Ovary (tissue), 9 donors: ENCODE data around the gene NEIL3. TPM values are rescaled to one million over a fixed set of nuclear protein-coding genes. Genes with fewer than 3 reads are reported as not detected.

Experiments used
- DNase-seq, 5 donors: peaks; one replicate each; pipeline ENCODE4 v3.0.0-alpha.2; 2019 to 2020
- H3K27ac ChIP-seq, 2 donors: fragments of 200-600 bp; one replicate each; pipeline versions ENCODE4 v1.5.1 to v1.8.0; 2019 to 2022
- H3K27me3 ChIP-seq: fragments of 200-600 bp; one replicate; pipeline ENCODE4 v1.8.0; 2022
- H3K36me3 ChIP-seq: fragments of 200-600 bp; sonication (generic); one replicate; pipeline ENCODE4 v1.5.1; 2019
- H3K4me1 ChIP-seq: one replicate; pipeline ENCODE4 v1.8.1; 2013; ENCODE audit warnings: mild to moderate bottlenecking, moderate library complexity; ENCODE audit not compliant: insufficient read depth
- H3K4me3 ChIP-seq: fragments of 200-600 bp; sonication (generic); one replicate; pipeline ENCODE4 v1.5.1; 2017
- H3K9me3 ChIP-seq, 2 donors: fragments of 200-600 bp in 1 of 2; sonication (generic) in 1 of 2; one replicate each; pipeline versions ENCODE4 v1.5.1 to v1.8.1; 2013 to 2019; ENCODE audit warnings: mild to moderate bottlenecking in 1 of 2, moderate library complexity in 1 of 2
- EP300 ChIP-seq: sonication (generic); formaldehyde crosslinking; IDR thresholded peaks from one replicate; pipeline ENCODE4 v1.6.1; 2017; ENCODE audit warnings: antibody characterized with exemption
- POLR2A ChIP-seq: fragments of 450-650 bp; IDR thresholded peaks from one replicate; pipeline ENCODE4 v1.6.1; 2017; ENCODE audit warnings: antibody characterized with exemption, mild to moderate bottlenecking, moderate library complexity
- WGBS, 3 donors: extraction: QIAGEN DNeasy Blood & Tissue Kit in 1 of 3; methylation state at CpG; one replicate each; pipeline versions ENCODE4 v1.1.5 to v1.1.7; 2013 to 2017; 5-methylcytosine and 5-hydroxymethylcytosine counted together
- intact Hi-C, 4 donors: fragments of 100-400 bp; cut with DNase I; formaldehyde crosslinking; loops; one replicate each; pipeline versions ENCODE4 v1.11.0 to v1.15.1; 2022 to 2023
- polyA plus RNA-seq, 2 donors: library from polyadenylated mRNA; stranded (reverse); fragments of 200-250 nt in 1 of 2; fragments of 350-450 nt in 1 of 2; fragmentation: Illumina TruSeq in 1 of 2; extraction: RNeasy Lipid Tissue Mini Kit (QIAGEN cat#74804) in 1 of 2; gene quantifications; one replicate each; pipeline ENCODE4 v1.2.3, GENCODE V29; 2013 to 2014
- total RNA-seq, 7 donors: library from RNA; depleted of rRNA in 2 of 7; stranded (reverse); fragments of >200 nt in 2 of 7; fragmentation: NEBNext Ultra II Directional in 3 of 7; extraction: Animal tissue kit (Norgen Biotek cat#: 25700) in 3 of 7; gene quantifications; one replicate each; pipeline versions ENCODE4 v1.1.0 to v1.2.4, GENCODE V29; 2016 to 2023
- TF ChIP-seq, protein P1 (sequence below), 3 donors: fragments of 450-650 bp in 2 of 3; fragments of 200-600 bp in 1 of 3; IDR thresholded peaks; one replicate each; pipeline versions ENCODE4 v1.5.1 to v1.8.0; 2016 to 2022; ENCODE audit warnings: antibody characterized with exemption in 3 of 3, mild to moderate bottlenecking in 1 of 3
- donor health status: DM: no; HTN: no; CAD: no; lungs with moderate emphysema.
- donor health status: DM: no; HTN: no; CAD: no.
- donor health status: Bipolar disorder and iron deficiency.
- donor health status: DM: yes; HTN: yes; CAD: no.
- donor health status: DM: no; HTN: no; CAD: no.
- donor health status: DM: yes; HTN: yes; CAD: no.

NEIL3 gene
- total and polyA plus RNA-seq, 9 donors, result 0.10 to 0.52 (median 0.24) TPM; not detected in 3

DNA sequence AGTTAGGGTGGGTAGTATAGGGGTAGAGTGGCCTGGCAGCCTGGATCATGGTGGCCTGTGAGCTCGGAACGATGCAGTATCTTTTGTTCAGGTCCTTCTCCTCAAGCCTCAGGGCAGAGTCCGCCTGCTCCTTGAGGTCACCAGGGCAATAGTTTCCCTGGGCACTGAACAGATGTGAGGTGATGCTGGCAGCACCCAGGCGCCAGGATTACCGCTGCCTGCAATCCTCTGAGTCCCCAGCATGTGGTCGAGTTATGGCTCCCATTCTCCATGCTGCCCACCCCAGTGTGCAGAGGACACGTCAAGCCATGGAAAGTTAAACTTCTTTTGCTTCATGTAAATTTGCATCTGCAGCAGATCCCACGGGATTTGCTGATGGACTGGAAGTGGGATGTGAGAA lies 38.7 kb downstream of the NEIL3 start:
- Histone ChIP-seq H3K4me1 (no peaks in the 10 kb centered on the region), H3K27ac (no peak overlapping the region), H3K36me3 (no peaks in the 10 kb centered on the region), H3K27me3 (no peaks in the 10 kb centered on the region), H3K9me3 (no peaks in the 10 kb centered on the region), H3K4me3 (no peak overlapping the region)
- WGBS, 3 donors, result 98% methylated on average over 8 of the region's 8 CpGs
- TF ChIP-seq, protein P1, sequence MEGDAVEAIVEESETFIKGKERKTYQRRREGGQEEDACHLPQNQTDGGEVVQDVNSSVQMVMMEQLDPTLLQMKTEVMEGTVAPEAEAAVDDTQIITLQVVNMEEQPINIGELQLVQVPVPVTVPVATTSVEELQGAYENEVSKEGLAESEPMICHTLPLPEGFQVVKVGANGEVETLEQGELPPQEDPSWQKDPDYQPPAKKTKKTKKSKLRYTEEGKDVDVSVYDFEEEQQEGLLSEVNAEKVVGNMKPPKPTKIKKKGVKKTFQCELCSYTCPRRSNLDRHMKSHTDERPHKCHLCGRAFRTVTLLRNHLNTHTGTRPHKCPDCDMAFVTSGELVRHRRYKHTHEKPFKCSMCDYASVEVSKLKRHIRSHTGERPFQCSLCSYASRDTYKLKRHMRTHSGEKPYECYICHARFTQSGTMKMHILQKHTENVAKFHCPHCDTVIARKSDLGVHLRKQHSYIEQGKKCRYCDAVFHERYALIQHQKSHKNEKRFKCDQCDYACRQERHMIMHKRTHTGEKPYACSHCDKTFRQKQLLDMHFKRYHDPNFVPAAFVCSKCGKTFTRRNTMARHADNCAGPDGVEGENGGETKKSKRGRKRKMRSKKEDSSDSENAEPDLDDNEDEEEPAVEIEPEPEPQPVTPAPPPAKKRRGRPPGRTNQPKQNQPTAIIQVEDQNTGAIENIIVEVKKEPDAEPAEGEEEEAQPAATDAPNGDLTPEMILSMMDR (IDR thresholded peaks at IDR 0.05), result no peak
- TF ChIP-seq EP300 (no peak), POLR2A (no peak)
- intact Hi-C loops, result no loop called here
- no peak for DNase-seq

DNA sequence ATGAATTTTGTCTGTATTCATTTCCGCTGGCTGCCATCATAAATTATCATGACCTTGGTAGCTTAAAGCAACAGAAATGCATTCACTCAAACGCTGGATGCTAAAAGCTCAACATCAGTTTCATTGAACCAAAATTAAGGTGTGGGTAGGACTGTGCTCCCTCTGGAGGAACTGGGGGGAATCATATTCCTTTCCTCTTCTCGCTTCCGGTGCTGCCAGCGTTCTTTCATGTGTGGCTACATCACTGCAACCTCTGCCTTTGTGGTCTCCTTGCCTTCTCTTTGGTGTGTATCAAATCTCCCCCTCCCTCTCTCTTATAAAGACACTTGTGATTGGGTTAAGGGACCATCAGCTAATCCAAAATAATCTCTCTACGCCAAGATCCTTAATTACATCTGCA lies 39.5 kb downstream of the NEIL3 start:
- TF ChIP-seq, protein P1 (IDR thresholded peaks at IDR 0.05), result no peak
- no peak for TF ChIP-seq EP300
- TF ChIP-seq POLR2A, result no peak
- Histone ChIP-seq H3K36me3 (no peaks in the 10 kb centered on the region), H3K27me3 (no peaks in the 10 kb centered on the region), H3K27ac (no peak overlapping the region), H3K9me3 (no peaks in the 10 kb centered on the region), H3K4me1 (no peaks in the 10 kb centered on the region), H3K4me3 (no peak overlapping the region)
- WGBS, 3 donors, result 89 to 96% (median 95%) methylated on average over 6 of the region's 6 CpGs
- DNase-seq, result no peak
- intact Hi-C loops, result no loop called here

DNA sequence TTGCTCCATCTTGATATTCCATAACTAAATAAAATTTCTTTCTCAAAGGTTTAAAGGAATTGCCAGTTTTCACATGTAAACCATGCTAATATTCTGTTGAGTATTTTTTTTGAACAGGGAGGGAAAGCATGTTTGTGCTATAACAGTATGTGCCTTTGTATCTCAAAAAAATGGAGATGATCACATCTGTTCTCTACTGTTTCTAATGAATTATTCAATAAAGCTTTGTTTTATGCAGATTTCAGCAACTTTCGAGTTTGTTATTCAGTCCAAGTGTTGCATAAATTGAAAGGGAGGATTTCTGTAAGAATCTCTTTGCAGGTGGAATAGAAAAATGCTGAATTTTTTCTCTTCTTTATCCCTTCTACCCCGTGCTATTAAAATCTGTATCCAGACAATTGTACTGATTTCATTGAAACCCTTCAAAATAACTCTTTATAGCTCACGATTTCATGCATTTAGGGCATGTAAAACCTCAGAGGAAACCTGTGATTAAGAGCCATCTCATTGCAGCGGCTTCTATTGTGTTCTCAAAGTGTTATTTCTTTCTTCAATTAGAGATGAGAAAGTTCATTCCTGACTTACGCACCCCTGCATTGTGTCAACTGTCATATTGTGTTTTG lies 42.1 kb downstream of the NEIL3 start:
- Histone ChIP-seq H3K9me3 (no peaks in the 10 kb centered on the region), H3K4me3 (no peak overlapping the region), H3K27ac (no peak overlapping the region), H3K36me3 (no peaks in the 10 kb centered on the region), H3K4me1 (no peaks in the 10 kb centered on the region), H3K27me3 (no peaks in the 10 kb centered on the region)
- no peak for TF ChIP-seq EP300
- no peak for DNase-seq
- intact Hi-C loops, result no loop called here
- 90 to 91% (median 91%) methylated on average over 5 of the region's 5 CpGs for WGBS, 3 donors

DNA sequence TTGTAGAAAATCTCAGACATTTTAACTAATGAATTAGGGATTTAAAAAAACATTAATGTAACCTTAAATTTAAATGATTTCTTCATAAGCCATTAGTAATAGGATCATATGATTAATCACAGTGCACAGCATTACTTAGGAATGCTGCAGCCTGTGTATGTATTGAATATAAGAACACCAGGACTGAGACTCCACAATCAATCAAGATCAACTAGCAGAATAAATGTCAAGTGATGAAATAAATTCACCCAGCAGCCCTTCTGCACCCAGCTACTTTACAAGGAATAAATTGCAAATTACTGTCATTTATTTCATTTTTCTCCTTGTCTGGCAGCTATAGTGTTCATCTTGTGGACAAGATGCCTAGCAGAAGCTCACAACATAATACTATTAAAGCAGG lies 46.5 kb downstream of the NEIL3 start:
- Histone ChIP-seq H3K36me3 (no peaks in the 10 kb centered on the region), H3K4me1 (no peaks in the 10 kb centered on the region), H3K27ac (no peak overlapping the region)

DNA sequence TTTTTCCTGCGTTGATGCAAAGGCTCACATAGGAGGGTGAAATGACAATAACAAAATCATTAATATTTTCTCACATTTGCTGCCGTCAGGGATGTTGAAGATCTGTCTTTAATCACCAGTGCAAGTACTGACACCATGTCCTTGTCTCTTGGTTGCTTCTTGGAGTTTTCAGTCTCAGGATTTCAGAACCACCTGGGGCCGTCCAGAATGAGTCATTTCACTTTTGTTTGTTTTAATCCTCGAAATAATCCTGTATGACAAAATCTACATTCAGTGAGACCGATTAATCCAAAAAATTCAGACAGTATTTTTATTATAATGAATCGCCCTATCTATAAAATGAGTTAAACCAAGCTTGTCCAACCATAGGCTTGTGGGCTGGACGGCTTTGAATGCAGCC lies 47.2 kb downstream of the NEIL3 start:
- Histone ChIP-seq H3K4me1 (no peaks in the 10 kb centered on the region), H3K4me3 (no peak overlapping the region), H3K27ac (no peak overlapping the region), H3K36me3 (no peaks in the 10 kb centered on the region), H3K27me3 (no peaks in the 10 kb centered on the region), H3K9me3 (no peaks in the 10 kb centered on the region)
- TF ChIP-seq POLR2A (no peak), EP300 (no peak)
- TF ChIP-seq, protein P1 (IDR thresholded peaks at IDR 0.05), result no peak
- intact Hi-C loops, result no loop called here
- DNase-seq, result no peak
- WGBS, 3 donors, result 96 to 97% (median 96%) methylated on average over 7 of the region's 7 CpGs

More for the DNA sequence above, 46.5 kb downstream of the NEIL3 start:
- no peak for DNase-seq
- H3K4me3 ChIP-seq, result no peak overlapping the region
- intact Hi-C loops, result no loop called here
- no peak for TF ChIP-seq POLR2A
- TF ChIP-seq EP300, result no peak
- TF ChIP-seq, protein P1 (IDR thresholded peaks at IDR 0.05), result no peak
- H3K9me3 ChIP-seq, result no peaks in the 10 kb centered on the region
- H3K27me3 ChIP-seq, result no peaks in the 10 kb centered on the region
